ENCODE measurements around the gene FFAR3. TPM values are rescaled to one million over a fixed set of nuclear protein-coding genes. Genes with fewer than 3 reads are reported as not detected.

Gene FFAR3
- polyA plus RNA-seq, 1 donor (not counting 4 experiments of a cell fraction or from before 2014, with no cell fraction given): not detected

DNA sequence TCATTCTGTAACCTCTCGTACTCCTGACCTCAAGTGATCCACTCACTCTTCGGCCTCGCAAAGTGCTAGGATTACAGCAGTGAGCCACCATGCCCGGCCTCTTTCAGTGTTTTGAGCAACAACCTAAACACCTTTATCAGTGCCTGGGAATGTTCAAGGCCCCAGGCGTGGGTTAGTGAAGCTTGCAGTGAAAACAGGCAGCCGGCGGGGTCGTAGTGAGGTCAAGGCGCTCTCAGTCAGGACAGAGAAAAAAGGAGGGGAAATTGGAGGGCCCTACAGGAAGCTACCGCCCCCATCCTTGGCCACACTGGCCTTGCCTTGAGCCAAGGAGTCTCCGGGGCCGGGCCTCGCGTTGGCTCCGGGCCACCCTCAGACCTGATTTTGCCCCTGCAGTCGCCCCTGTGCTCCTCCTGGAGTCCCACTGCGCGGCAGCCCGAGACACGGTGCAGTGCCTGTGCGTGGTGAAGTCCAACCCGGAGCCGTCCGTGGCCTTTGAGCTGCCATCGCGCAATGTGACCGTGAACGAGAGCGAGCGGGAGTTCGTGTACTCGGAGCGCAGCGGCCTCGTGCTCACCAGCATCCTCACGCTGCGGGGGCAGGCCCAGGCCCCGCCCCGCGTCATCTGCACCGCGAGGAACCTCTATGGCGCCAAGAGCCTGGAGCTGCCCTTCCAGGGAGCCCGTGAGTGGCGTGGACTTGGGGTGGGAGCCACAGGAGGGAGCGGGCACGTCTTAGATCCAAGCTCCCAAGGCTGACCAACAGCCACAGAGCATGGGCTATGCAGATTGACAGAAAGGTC lies 48.6 kb upstream of the FFAR3 start:
- dilution Hi-C loops (cut with MboI; ENCODE audit: extremely low pct_ligation_motif_present, low sequenced_read_pairs): no loop called here
- no peak for TF ChIP-seq EZH2 (IDR thresholded peaks at IDR 0.05; ENCODE audit: low read length)
- TF ChIP-seq, protein P1, sequence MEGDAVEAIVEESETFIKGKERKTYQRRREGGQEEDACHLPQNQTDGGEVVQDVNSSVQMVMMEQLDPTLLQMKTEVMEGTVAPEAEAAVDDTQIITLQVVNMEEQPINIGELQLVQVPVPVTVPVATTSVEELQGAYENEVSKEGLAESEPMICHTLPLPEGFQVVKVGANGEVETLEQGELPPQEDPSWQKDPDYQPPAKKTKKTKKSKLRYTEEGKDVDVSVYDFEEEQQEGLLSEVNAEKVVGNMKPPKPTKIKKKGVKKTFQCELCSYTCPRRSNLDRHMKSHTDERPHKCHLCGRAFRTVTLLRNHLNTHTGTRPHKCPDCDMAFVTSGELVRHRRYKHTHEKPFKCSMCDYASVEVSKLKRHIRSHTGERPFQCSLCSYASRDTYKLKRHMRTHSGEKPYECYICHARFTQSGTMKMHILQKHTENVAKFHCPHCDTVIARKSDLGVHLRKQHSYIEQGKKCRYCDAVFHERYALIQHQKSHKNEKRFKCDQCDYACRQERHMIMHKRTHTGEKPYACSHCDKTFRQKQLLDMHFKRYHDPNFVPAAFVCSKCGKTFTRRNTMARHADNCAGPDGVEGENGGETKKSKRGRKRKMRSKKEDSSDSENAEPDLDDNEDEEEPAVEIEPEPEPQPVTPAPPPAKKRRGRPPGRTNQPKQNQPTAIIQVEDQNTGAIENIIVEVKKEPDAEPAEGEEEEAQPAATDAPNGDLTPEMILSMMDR (optimal IDR thresholded peaks at IDR 0.05 in 1 of 3, IDR thresholded peaks at IDR 0.05 in 1 of 3, conservative IDR thresholded peaks at IDR 0.05 in 1 of 3; ENCODE audit: extremely low read depth in 1 of 3, insufficient read depth in 2 of 3, low read length in 3 of 3): no peak
- FAIRE-seq: no peak

DNA sequence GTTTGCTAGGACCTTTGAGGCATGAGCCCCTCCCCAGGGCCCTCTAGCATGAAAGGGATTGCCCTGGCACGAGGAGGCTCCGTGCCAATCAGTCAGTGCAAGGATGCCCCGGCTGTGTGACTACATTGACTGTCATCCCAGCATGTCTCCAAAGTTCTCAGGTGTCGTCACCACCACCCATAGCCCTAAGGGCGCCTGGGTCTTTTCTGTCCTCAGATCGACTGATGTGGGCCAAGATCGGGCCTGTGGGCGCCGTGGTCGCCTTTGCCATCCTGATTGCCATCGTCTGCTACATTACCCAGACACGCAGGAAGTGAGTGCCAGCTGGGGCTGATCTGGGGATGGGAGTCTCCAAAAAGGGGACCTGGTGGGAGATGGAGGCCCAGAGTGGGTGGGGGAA lies 47.9 kb upstream of the FFAR3 start:
- Histone ChIP-seq H3K4me2 (ENCODE audit: control insufficient read depth, extremely low read depth, insufficient read depth, low read depth, low read length) (no peak overlapping the region), H3K9ac (ENCODE audit: control insufficient read depth, extremely low read depth, insufficient read depth, low read length) (no peak overlapping the region), H4K20me1 (ENCODE audit: control insufficient read depth, extremely low read depth, insufficient read depth, low read length) (no peaks in the 10 kb centered on the region), H3K9me1 (ENCODE audit: control insufficient read depth, extremely low read depth, insufficient read depth, low read length) (no peaks in the 10 kb centered on the region), H3K9me3 (ENCODE audit: control insufficient read depth, low read depth, low read length) (no peaks in the 10 kb centered on the region), H3K4me1 (ENCODE audit: control insufficient read depth, extremely low read depth, insufficient read depth, low read length) (peaks cover 5% of the 10 kb centered on the region), H3K27me3 (ENCODE audit: control insufficient read depth, extremely low read depth, insufficient read depth, low read length) (peaks cover 3% of the 10 kb centered on the region), H2AFZ (ENCODE audit: control insufficient read depth, low read length) (no peak overlapping the region), H3K79me2 (ENCODE audit: control insufficient read depth, insufficient read depth, low read length) (no peaks in the 10 kb centered on the region), H3K4me3 (ENCODE audit: control insufficient read depth in 2 of 3, extremely low read depth in 1 of 3, insufficient read depth in 2 of 3, low read depth in 1 of 3, low read length in 3 of 3) (no peak overlapping the region), H3K36me3 (ENCODE audit: control insufficient read depth in 2 of 2, extremely low read depth in 1 of 2, insufficient read depth in 2 of 2, low read length in 2 of 2) (no peaks in the 10 kb centered on the region), H3K27ac (ENCODE audit: control insufficient read depth, insufficient read depth, low read length) (no peak overlapping the region)
- FAIRE-seq: no peak
- DNase-seq (ENCODE audit: low read depth, low spot score): no peak
- dilution Hi-C loops (cut with MboI; ENCODE audit: extremely low pct_ligation_motif_present, low sequenced_read_pairs): no loop called here
- no peak for TF ChIP-seq EZH2 (IDR thresholded peaks at IDR 0.05; ENCODE audit: low read length)
- TF ChIP-seq, protein P1 (optimal IDR thresholded peaks at IDR 0.05 in 1 of 3, IDR thresholded peaks at IDR 0.05 in 1 of 3, conservative IDR thresholded peaks at IDR 0.05 in 1 of 3; ENCODE audit: extremely low read depth in 1 of 3, insufficient read depth in 2 of 3, low read length in 3 of 3): no peak

More for the DNA sequence above, 48.6 kb upstream of the FFAR3 start:
- no peak overlapping the region for H3K4me2 ChIP-seq (ENCODE audit: control insufficient read depth, extremely low read depth, insufficient read depth, low read depth, low read length)
- H3K36me3 ChIP-seq (ENCODE audit: control insufficient read depth in 2 of 2, extremely low read depth in 1 of 2, insufficient read depth in 2 of 2, low read length in 2 of 2): no peaks in the 10 kb centered on the region
- no peak overlapping the region for H3K9ac ChIP-seq (ENCODE audit: control insufficient read depth, extremely low read depth, insufficient read depth, low read length)
- peaks cover 3% of the 10 kb centered on the region for H3K27me3 ChIP-seq (ENCODE audit: control insufficient read depth, extremely low read depth, insufficient read depth, low read length)
- no peaks in the 10 kb centered on the region for H4K20me1 ChIP-seq (ENCODE audit: control insufficient read depth, extremely low read depth, insufficient read depth, low read length)
- no peaks in the 10 kb centered on the region for H3K9me1 ChIP-seq (ENCODE audit: control insufficient read depth, extremely low read depth, insufficient read depth, low read length)
- peaks cover 5% of the 10 kb centered on the region for H3K4me1 ChIP-seq (ENCODE audit: control insufficient read depth, extremely low read depth, insufficient read depth, low read length)
- H3K4me3 ChIP-seq (ENCODE audit: control insufficient read depth in 2 of 3, extremely low read depth in 1 of 3, insufficient read depth in 2 of 3, low read depth in 1 of 3, low read length in 3 of 3): no peak overlapping the region
- H3K79me2 ChIP-seq (ENCODE audit: control insufficient read depth, insufficient read depth, low read length): no peaks in the 10 kb centered on the region
- no peak for DNase-seq (ENCODE audit: low read depth, low spot score)
- no peak overlapping the region for H3K27ac ChIP-seq (ENCODE audit: control insufficient read depth, insufficient read depth, low read length)
- no peak overlapping the region for H2AFZ ChIP-seq (ENCODE audit: control insufficient read depth, low read length)
- H3K9me3 ChIP-seq (ENCODE audit: control insufficient read depth, low read depth, low read length): no peaks in the 10 kb centered on the region
